HepG2 (cell line): ENCODE data around the gene SNX21. TPM values are rescaled to one million over a fixed set of nuclear protein-coding genes. Genes with fewer than 3 reads are reported as not detected.

Experiments
- ARHGAP35 ChIP-seq: sonication (generic); formaldehyde crosslinking; IDR thresholded peaks from 2 replicates; pipeline ENCODE4 v1.9.0; 2022; ENCODE audit warnings: mild to moderate bottlenecking, inconsistent platforms, moderate library complexity, missing genetic modification reagents, borderline replicate concordance
- BCLAF1 ChIP-seq: fragments of 450-650 bp; IDR thresholded peaks from 2 replicates; pipeline ENCODE4 v1.6.1; 2017; ENCODE audit warnings: mild to moderate bottlenecking
- ELF4 ChIP-seq: sonication (generic); formaldehyde crosslinking; IDR thresholded peaks from 2 replicates; pipeline ENCODE4 v1.5.0; 2020; ENCODE audit warnings: missing genetic modification reagents, mild to moderate bottlenecking, moderate library complexity, borderline replicate concordance
- FOSL2 ChIP-seq: sonication (generic); formaldehyde crosslinking; IDR thresholded peaks from 2 replicates; pipeline ENCODE4 v1.4.0; 2020; ENCODE audit warnings: missing genetic modification reagents
- FOXJ3 ChIP-seq: sonication (generic); formaldehyde crosslinking; IDR thresholded peaks from 2 replicates; pipeline ENCODE4 v1.4.0; 2020; ENCODE audit warnings: missing genetic modification reagents, mild to moderate bottlenecking, borderline replicate concordance
- GLMP ChIP-seq: sonication (generic); formaldehyde crosslinking; IDR thresholded peaks from 2 replicates; pipeline ENCODE4 v1.9.0; 2021; ENCODE audit warnings: missing genetic modification reagents, mild to moderate bottlenecking, borderline replicate concordance
- MLLT10 ChIP-seq: sonication (generic); formaldehyde crosslinking; IDR thresholded peaks from 2 replicates; pipeline ENCODE4 v1.4.0; 2020; ENCODE audit warnings: missing genetic modification reagents
- MTA3 ChIP-seq: sonication (generic); formaldehyde crosslinking; IDR thresholded peaks from 2 replicates; pipeline ENCODE4 v1.4.0; 2020; ENCODE audit warnings: missing genetic modification reagents
- POLR2G ChIP-seq: fragments of 200-400 bp; formaldehyde crosslinking; IDR thresholded peaks from 2 replicates; pipeline ENCODE4 v1.6.1; 2018; ENCODE audit warnings: mild to moderate bottlenecking, low read depth, low read length, moderate library complexity
- PRDM4 ChIP-seq: sonication (generic); formaldehyde crosslinking; IDR thresholded peaks from 2 replicates; pipeline ENCODE4 v1.9.0; 2021; ENCODE audit warnings: missing genetic modification reagents, borderline replicate concordance
- SUZ12 ChIP-seq: fragments of 150-350 bp; IDR thresholded peaks from 2 replicates; pipeline ENCODE4 v1.6.1; 2014; ENCODE audit warnings: low read depth, low read length
- ZNF30 ChIP-seq: sonication (generic); formaldehyde crosslinking; IDR thresholded peaks from 2 replicates; pipeline ENCODE4 v1.5.0; 2020; ENCODE audit warnings: mild to moderate bottlenecking, missing genetic modification reagents
- ZNF354B ChIP-seq: sonication (generic); formaldehyde crosslinking; IDR thresholded peaks from 2 replicates; pipeline ENCODE4 v1.8.0; 2022; ENCODE audit warnings: mild to moderate bottlenecking, missing genetic modification reagents
- ZNF503 ChIP-seq: sonication (generic); formaldehyde crosslinking; IDR thresholded peaks from 2 replicates; pipeline ENCODE4 v1.4.0; 2020; ENCODE audit warnings: missing genetic modification reagents
- ZNF530 ChIP-seq: sonication (generic); formaldehyde crosslinking; IDR thresholded peaks from 2 replicates; pipeline ENCODE4 v1.5.0; 2020; ENCODE audit warnings: low read depth, mild to moderate bottlenecking, missing genetic modification reagents
- ZNF639 ChIP-seq: conservative IDR thresholded peaks from 2 replicates; pipeline ENCODE4 v1.6.1; 2018; ENCODE audit warnings: missing genetic modification reagents
- ZNF781 ChIP-seq: sonication (generic); formaldehyde crosslinking; IDR thresholded peaks from 2 replicates; pipeline ENCODE4 v1.5.1; 2020; ENCODE audit warnings: borderline replicate concordance, mild to moderate bottlenecking, missing genetic modification reagents; ENCODE audit errors: not compliant biosample characterization
- polyA plus RNA-seq, 8 experiments: library from polyadenylated mRNA; depleted of rRNA in 3 of 8; stranded (reverse) in 7 of 8; unstranded in 1 of 8; fragments of >200 nt; fragmentation: Illumina TruSeq in 4 of 8; extraction: Trizol in 4 of 8; gene quantifications; 2 replicates each; pipeline versions ENCODE4 v1.2.1 to v1.2.3, GENCODE V29; 2011 to 2016; ENCODE audit warnings: low read depth in 4 of 8, missing spikeins in 1 of 8, mixed read lengths in 1 of 8; ENCODE audit not compliant: insufficient read depth in 1 of 8
- total RNA-seq, 5 experiments: library from RNA; depleted of rRNA; stranded (reverse); fragments of >200 nt; fragmentation: Illumina TruSeq; extraction: Trizol; gene quantifications; 2 replicates each; pipeline ENCODE4 v1.2.3, GENCODE V29; 2016; ENCODE audit warnings: low read depth in 1 of 5

The SNX21 gene
- total and polyA plus RNA-seq, 2 of the 13 experiments (the other 11 are each of a cell fraction or from before 2014, with no cell fraction given) = 7.7 to 12.8 TPM

- TF ChIP-seq BCLAF1 (no peak), ZNF530 (CRISPR knock-in tag) (peak; percentile 93; the same call in 1 of the 2 replicates), SUZ12 (no peak), ZNF781 (CRISPR knock-in tag) (peak; percentile 99), MLLT10 (CRISPR knock-in tag) (no peak; the same call in 1 of the 2 replicates), ELF4 (CRISPR knock-in tag) (peak; percentile 86), FOSL2 (CRISPR knock-in tag) (peak; percentile 85), ZNF639 (CRISPR knock-in tag) (peak; percentile 98), ZNF503 (CRISPR knock-in tag) (peak; percentile 98), MTA3 (peak; percentile 46; the same call in 1 of the 2 replicates), GLMP (peak; percentile 85; the same call in 1 of the 2 replicates), FOXJ3 (peak; percentile 90; the same call in 1 of the 2 replicates), ZNF354B (CRISPR knock-in tag) (peak; percentile 99), ZNF30 (CRISPR knock-in tag) (peak; percentile 75; the same call in 1 of the 2 replicates), ARHGAP35 (CRISPR knock-in tag) (peak; percentile 99), PRDM4 (peak; percentile 26; the same call in 1 of the 2 replicates), POLR2G (peak; percentile 99)
These were observed 57.7 kb downstream of the SNX21 start, which contains the start of the genes CTSA and NEURL2 (continued) for GRCh38 chr20:45890985-45891983.
